Brain microvascular endothelial cell (primary cell): ENCODE results near the gene PHLPP1.

ENCODE experiments used
- DNase-seq: peaks from one replicate; pipeline ENCODE4 v3.0.0-alpha.2; 2020
- H3K27ac ChIP-seq: fragments of 250-450 bp; sonication (Bioruptor Pico); 2 replicates; pipeline ENCODE4 v1.5.1; 2020; ENCODE audit warnings: mild to moderate bottlenecking, moderate library complexity
- H3K27me3 ChIP-seq: fragments of 250-450 bp; sonication (Bioruptor Pico); replicated peaks from 2 replicates; pipeline ENCODE4 v1.5.1; 2020; ENCODE audit warnings: mild to moderate bottlenecking
- H3K36me3 ChIP-seq: fragments of 250-450 bp; sonication (Bioruptor Pico); replicated peaks from 2 replicates; pipeline ENCODE4 v1.5.1; 2020; ENCODE audit warnings: mild to moderate bottlenecking
- H3K4me3 ChIP-seq: 2 replicates; pipeline ENCODE4 v1.5.1; 2011; ENCODE audit warnings: low read depth, mild to moderate bottlenecking, control low read depth, low read length, moderate library complexity
- in situ Hi-C: cut with HindIII; loops from 2 replicates; pipeline ENCODE4 v1.10.0; 2017; ENCODE audit warnings: low sequenced_read_pairs, low pct_ligation_motif_present
- TF ChIP-seq, protein P1 (sequence below): IDR thresholded peaks from 2 replicates; pipeline ENCODE4 v1.5.1; 2011; ENCODE audit warnings: low read depth, mild to moderate bottlenecking, moderate library complexity, low read length, control low read depth, inconsistent platforms; ENCODE audit errors: missing control alignments

Gene PHLPP1

DNA sequence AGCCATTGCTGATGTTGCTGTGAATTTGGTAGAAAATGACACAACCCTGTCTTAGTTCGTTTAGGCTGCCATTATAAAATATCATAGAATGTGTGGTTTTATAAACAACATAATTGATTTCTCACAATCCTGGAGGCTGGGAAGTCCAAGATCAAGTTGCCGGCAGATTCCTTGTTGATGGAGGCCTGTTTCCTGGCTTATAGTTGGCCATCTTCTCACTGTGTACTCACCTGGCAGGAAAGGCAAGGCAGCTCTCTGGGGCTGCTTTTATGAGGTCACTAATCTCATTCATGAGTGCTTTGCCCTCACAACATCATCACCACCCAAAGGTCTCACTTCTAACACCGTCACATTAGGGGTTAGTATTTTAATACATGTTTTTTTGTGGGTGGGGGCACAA, 58.4 kb downstream of the PHLPP1 start:
- Histone ChIP-seq H3K4me3 (no peak overlapping the region), H3K36me3 (no peaks in the 10 kb centered on the region), H3K27ac (no peak overlapping the region), H3K27me3 (no peaks in the 10 kb centered on the region)
- TF ChIP-seq, protein P1, sequence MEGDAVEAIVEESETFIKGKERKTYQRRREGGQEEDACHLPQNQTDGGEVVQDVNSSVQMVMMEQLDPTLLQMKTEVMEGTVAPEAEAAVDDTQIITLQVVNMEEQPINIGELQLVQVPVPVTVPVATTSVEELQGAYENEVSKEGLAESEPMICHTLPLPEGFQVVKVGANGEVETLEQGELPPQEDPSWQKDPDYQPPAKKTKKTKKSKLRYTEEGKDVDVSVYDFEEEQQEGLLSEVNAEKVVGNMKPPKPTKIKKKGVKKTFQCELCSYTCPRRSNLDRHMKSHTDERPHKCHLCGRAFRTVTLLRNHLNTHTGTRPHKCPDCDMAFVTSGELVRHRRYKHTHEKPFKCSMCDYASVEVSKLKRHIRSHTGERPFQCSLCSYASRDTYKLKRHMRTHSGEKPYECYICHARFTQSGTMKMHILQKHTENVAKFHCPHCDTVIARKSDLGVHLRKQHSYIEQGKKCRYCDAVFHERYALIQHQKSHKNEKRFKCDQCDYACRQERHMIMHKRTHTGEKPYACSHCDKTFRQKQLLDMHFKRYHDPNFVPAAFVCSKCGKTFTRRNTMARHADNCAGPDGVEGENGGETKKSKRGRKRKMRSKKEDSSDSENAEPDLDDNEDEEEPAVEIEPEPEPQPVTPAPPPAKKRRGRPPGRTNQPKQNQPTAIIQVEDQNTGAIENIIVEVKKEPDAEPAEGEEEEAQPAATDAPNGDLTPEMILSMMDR: no peak
- in situ Hi-C loops: no loop called here
- no peak for DNase-seq

DNA sequence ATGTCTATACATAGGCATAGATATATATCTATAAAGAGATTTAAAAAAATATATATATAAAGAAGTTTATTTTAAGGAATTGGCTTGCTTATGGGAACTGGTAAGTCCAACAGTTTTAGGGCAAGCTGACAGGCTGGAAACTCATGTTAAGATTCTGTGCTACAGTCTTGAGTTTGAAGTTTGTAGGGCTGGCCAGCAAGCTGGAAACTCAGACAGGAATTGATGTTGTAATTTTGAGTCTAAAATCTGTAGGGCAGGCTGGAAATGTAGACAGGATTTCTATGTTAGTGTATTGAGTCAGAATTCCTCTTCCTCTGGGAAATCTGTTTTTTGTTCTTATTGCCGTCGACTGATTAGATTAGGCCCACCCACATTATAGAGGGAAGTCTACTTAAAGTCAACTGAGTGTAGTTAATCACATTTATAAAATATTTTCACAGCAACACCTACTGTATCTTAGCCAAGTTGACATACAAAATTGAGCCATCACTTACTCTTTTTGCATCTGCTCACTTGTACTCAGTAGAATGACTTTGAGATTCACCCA, 60.8 kb downstream of the PHLPP1 start:
- in situ Hi-C loops: no loop called here
- Histone ChIP-seq H3K4me3 (no peak overlapping the region), H3K27me3 (no peaks in the 10 kb centered on the region), H3K36me3 (no peaks in the 10 kb centered on the region), H3K27ac (no peak overlapping the region)
- DNase-seq: no peak
- TF ChIP-seq, protein P1: no peak

DNA sequence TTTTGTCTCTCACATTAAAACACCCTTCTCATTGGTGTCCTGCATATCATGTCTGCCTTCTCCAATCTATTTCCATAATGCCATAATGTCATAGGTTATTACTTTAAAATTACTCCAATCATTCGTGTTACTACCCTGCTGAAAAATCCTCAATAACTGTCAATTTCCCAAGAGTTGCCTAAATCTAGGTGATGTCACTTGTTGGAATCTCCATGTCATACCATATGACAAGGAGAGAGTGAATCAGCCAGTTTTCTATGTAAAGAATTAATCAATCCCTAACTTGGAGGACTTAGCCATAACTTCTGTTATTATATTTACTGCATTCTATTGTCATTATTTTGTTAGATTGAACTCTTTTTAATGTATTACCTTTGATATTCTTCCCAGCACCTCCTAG, 62.5 kb downstream of the PHLPP1 start:
- DNase-seq: no peak
- Histone ChIP-seq H3K36me3 (no peaks in the 10 kb centered on the region), H3K27me3 (no peaks in the 10 kb centered on the region), H3K4me3 (no peak overlapping the region), H3K27ac (no peak overlapping the region)
- in situ Hi-C loops: no loop called here
- TF ChIP-seq, protein P1: no peak

- no peak overlapping the region for H3K27ac ChIP-seq
- DNase-seq: no peak
- H3K4me3 ChIP-seq: no peak overlapping the region
- in situ Hi-C loops: no loop called here
- no peaks in the 10 kb centered on the region for H3K36me3 ChIP-seq
- H3K27me3 ChIP-seq: no peaks in the 10 kb centered on the region
- TF ChIP-seq, protein P1: no peak
Observed at GRCh38 chr18:62778976-62779869, 63.9 kb downstream of the PHLPP1 start.

GRCh38 chr18:62781262-62781661, 65.9 kb downstream of the PHLPP1 start:
- no peak for DNase-seq
- Histone ChIP-seq H3K27ac (no peak overlapping the region), H3K27me3 (no peaks in the 10 kb centered on the region), H3K4me3 (no peak overlapping the region), H3K36me3 (no peaks in the 10 kb centered on the region)
- in situ Hi-C loops: no loop called here
- TF ChIP-seq, protein P1: no peak
